Measurements from ENCODE around the gene CNDP1.
"Not testable (repeated sequence)": the region's sequence is repeated elsewhere in the genome, so short reads cannot be mapped to it uniquely, and the experiment has no call there.

CNDP1 gene

GRCh38 chr18:74549591-74550104 lies 15.3 kb downstream of the CNDP1 start:
- no peak for DNase-seq

- DNase-seq: no peak
Observed at GRCh38 chr18:74550886-74551285, 16.6 kb downstream of the CNDP1 start.

- no peak for DNase-seq
Observed at GRCh38 chr18:74551452-74551851, 17.2 kb downstream of the CNDP1 start.

DNA sequence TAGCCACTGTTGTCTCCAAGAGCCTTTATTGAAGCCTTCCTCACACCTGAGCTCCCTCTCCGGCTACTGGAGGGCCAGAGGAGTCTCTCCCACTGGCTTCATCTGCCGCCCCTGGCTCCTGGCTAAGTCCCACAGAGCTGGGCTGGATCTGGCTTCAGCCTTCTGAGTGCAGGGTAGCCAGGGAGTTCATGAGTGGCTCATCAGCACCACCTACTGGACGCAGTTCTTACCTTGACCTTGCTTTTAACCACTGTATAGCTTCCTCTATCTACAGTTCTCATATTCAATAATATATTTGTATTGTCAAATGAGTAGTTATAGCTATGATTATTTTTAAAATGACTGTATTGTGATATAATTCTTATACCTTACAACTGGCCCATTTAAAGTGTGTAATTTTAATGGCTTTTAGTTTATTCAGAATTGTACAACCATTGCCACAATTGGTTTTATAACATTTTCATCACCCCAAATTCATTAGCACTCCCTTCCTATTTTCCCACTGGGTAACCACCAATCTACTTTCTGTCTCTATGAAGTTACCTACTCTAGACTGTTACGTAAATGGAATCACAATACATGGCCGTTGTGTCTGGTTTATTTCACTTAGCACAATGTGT lies 17.7 kb downstream of the CNDP1 start:
- peak; percentile 82 for DNase-seq

GRCh38 chr18:74556126-74556525 lies 21.8 kb downstream of the CNDP1 start:
- DNase-seq: no peak

DNA sequence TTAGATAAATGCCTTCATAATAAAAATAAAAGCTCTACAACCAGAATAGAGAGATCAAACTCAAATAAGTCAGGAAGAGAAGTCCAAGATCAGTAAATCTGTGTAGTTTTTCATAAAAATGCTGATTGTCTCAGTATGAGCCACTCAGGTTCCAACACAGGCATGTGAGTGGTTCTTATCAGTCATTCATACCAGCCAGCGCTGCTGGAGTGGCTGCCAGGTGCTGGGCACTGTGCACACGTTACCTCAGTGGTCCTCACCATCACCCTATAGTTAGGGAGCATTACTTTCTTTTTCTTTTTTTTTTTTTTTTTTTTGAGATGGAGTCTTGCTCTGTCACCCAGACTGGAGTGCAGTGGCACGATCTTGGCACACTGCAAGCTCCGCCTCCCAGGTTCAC lies 23.8 kb downstream of the CNDP1 start:
- DNase-seq: no peak

GRCh38 chr18:74562131-74562730 lies 27.9 kb downstream of the CNDP1 start:
- no peak for DNase-seq

- DNase-seq: no peak
Observed at GRCh38 chr18:74562775-74563174, 28.5 kb downstream of the CNDP1 start.

DNA sequence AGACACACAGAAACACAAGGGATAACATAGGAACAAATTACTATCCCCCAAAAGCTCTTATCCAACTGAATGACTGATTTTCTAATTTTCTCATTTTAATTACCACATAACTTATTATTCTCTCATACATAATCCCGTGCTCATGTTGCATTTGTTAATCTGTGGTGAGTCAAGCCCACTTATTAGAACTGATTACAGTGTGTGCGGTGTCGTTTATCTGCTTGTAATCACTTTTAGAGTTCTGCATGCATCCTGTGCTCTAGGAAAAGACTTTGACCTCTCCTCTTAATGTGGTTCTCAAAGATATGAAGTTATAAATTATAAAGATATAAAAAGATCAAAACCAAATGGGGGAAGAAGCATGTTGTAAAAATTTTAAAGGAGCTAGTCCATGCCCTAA lies 29.7 kb downstream of the CNDP1 start:
- DNase-seq: no peak

DNA sequence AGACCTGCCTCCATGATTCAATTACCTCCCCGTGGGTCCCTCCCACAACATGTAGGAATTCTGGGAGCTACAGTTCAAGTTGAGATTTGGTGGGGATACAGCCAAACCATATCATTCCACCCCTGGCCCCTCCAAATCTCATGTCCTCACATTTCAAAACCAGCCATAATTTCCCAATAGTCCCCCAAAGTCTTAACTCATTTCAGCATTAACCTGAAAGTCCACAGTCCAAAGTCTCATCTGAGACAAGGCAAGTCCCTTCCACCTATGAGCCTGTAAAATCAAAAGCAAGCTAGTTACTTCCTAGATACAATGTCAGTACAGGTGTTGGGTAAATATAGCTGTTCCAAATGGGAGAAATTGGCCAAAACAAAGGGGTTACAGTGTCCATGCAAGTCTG lies 30.9 kb downstream of the CNDP1 start:
- not testable (repeated sequence) for DNase-seq

- not testable (repeated sequence) for DNase-seq
Observed at GRCh38 chr18:74565993-74566392, 31.7 kb downstream of the CNDP1 start.

DNA sequence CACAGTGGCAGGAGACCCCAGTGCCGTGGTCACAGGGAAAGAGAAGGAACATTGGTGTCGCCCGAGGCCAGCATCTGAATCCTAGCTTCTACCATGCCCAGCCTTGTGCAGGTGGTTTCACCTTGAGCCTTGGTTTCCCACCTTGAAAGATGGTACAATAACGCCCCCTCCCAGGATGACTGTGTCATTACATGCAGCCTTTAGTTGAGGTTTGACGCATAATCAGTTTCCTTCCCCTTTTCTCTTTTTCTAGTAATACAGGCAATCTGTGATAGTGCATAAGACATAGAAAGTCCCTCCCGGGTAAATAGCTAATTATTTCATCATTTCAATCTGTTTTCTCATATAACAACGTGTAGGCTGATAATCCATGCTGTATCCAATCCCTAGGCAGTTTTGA lies 33.5 kb downstream of the CNDP1 start:
- no peak for DNase-seq

GRCh38 chr18:74569401-74569800 lies 35.1 kb downstream of the CNDP1 start:
- DNase-seq: no peak

DNA sequence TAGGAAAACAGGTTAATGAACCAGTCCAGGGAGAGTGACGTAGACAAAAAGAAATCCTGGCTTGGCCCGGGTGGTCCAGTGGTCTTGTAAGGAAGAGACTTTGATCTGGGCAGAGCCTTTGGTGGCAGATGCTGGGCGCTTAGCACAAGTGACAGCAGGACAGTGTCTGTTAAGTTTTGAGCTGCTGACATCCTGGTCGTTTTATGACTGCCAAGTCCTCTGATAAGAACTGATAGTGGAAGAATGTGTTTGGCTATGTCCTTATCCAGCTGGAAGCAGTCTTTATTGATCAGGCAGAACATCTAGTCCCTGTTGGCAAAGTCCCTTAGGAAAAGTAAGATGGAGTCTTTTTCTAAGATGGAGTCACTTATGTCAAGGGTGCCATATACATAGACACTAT lies 36.0 kb downstream of the CNDP1 start:
- DNase-seq: no peak

GRCh38 chr18:74571895-74572680 lies 37.8 kb downstream of the CNDP1 start:
- no peak for DNase-seq

DNA sequence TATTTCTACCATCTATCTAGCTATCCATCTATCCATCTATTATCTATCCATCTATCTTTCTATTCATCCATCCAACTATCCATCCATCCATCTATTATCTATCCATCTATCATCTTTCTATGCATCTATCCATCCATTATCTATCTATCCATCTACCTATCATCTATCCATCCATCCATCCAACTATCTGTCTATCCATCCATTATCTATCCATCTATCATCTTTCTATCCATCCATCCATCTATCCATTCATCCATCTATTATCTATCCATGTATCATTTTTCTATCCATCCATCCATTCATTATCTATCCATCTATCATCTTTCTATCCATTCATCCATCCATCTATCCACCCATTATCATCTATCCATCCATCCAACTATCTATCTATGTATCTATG lies 38.8 kb downstream of the CNDP1 start:
- no peak for DNase-seq

DNA sequence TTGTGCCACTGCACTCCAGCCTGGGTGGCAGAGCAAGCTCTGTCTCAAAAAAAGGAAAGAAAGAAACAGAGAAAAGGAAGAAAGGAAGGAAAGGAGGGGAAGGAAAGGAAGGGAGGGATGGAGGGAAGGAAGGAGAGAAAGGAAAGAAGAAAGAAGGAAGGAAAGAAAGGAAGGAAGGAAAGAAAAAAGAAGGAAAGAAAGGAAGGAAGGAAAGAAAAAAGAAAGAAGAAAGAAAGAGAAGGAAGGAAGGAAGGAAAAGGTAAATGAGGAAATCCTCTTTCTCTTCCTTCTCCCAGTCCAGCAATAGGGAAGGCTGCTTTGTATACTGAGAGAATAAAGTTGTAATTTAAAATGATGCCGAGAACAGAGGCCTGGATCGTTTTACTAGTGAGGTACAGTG lies 40.6 kb downstream of the CNDP1 start:
- DNase-seq: no peak

DNA sequence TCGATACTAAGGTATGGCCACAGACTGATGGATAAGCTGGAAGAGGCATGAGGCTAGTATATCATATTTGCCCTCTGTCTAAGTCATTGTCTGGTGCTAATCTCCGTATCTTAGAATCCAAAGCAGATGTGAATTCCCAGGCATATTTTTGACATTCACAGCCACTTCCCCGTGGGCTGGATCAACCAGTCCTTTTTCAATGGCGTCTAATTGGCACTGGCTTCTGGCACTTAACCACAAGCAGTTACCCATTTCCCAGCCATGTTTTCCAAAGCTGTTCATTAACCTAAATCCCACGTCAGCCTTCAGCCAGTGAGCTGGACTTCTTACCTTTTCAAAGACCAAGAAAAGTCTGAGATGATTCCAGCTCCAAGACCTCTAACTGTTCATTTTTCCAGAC lies 42.7 kb downstream of the CNDP1 start:
- no peak for DNase-seq

DNA sequence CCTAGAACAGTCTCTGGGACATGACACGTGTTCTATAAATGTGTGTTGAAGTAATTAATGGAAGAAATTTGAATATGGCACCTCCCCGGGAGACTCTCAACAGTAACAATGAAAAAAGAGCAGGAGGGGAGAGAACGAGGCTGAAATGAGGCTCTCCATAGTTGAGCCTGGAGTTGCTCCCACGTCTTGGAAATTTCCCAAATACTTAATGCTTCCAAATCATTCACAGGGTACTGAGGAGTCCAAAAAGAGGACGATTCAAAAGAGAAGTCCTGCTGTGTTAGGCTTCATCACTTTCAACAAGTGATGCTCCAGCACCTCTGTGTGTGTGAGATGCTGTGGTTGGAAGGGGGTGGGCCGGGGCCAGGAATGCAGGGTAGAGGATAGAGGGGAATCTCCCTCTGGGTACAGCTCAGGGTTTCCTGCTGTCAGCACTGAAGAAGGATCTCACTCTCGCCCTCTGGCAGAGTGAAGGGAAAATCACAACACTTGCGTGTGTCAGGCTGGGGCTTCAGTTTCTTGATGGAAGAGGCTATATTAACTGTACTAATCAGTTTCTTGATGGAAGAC lies 45.3 kb downstream of the CNDP1 start:
- DNase-seq: no peak

DNA sequence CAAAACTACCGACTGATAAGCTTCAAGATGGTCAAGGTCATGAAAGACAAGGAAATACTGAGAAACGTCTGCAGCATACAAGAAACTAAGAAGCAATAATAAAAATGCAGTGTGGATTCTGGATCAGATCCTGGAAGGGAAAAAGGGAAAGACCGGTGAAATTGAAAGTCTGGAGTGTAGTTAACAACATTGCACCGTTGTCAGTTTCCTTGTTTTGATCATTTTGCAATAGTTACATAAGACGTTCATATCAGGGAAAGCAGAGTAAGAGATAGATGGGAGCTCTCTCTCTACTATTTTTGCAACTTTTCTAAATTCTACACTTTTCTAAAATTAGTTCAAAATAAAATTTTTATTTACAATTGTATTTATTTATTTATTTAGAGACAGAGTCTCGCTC lies 48.3 kb downstream of the CNDP1 start:
- DNase-seq: no peak

- DNase-seq: no peak
Observed at GRCh38 chr18:74587441-74587840, 53.1 kb downstream of the CNDP1 start.

- no peak for DNase-seq
Observed at GRCh38 chr18:74589021-74589420, 54.7 kb downstream of the CNDP1 start.

DNA sequence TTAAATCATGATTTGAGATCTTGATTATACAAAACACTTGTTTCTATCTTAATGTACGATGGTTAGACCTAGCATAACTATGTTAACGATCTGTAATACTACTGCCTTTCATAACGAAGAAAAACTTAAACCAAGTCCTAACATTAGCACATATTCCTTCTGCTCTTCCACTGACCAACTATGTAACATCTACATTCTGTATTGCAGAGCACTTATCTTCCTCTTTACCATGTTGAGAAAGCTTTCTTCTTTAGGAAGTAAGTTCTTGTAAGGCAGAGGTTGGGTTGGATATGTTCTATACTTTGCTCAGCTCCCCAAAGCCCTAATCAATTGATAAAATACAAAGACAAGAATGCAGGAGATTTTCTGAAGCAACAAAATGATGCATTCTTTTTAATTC lies 55.5 kb downstream of the CNDP1 start:
- no peak for DNase-seq

DNA sequence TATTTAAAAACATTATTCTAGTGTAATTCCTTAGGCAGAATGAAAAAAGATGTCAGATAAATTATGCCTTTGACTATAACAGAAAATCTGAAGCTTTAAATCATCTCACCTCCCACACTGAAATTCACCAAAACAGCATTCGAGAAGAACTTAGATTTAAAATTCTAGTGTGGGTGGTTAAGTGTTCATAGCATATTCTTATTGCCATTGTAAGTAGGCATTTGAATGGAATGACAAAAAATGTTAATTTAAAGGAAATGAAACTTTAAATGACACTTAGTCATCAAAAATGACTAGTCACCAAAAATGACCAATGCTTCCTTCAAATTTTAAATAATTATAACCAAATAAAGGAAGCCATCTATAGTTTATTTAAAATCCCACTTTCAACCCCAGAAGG lies 56.4 kb downstream of the CNDP1 start:
- no peak for DNase-seq

All from NCI-H748 treated with DMSO at 0.1 percent for 48 hours (cell line).